Iris pigment epithelial cell (primary cell): ENCODE data around the gene OR1Q1.
"Not testable (repeated sequence)": the region's sequence is repeated elsewhere in the genome, so short reads cannot be mapped to it uniquely, and the experiment has no call there.

Experiments
- DNase-seq: peaks from one replicate; pipeline ENCODE4 v3.0.0-alpha.2; 2011; ENCODE audit warnings: low read depth

Gene OR1Q1, protein sequence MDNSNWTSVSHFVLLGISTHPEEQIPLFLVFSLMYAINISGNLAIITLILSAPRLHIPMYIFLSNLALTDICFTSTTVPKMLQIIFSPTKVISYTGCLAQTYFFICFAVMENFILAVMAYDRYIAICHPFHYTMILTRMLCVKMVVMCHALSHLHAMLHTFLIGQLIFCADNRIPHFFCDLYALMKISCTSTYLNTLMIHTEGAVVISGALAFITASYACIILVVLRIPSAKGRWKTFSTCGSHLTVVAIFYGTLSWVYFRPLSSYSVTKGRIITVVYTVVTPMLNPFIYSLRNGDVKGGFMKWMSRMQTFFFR

DNA sequence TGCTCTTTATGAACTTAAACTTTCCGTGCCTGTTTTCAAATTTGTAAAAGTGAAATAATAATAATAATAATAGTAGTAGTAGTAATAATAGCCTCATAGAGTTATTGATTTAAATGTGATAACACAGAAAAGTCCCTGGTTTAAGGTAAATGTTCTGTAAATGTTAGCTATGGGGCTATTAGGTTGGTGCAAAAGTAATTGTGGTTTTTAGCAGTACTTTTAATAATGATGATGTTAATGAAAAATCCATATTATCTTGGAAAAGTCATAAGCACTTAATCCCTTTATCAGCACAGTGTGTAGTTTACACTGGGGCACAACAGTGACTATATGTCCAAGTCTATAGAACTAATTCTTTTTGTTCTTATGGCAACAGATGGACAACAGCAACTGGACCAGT is at the start of gene OR1Q1:
Gene OR1Q1 (plus strand): TSS at position 377 of the 400 bp plus-strand sequence. CDS start 0 bp downstream, at position 377.
- DNase-seq: no peak

- DNase-seq: no peak
These were observed 46.6 kb upstream of the OR1Q1 start for GRCh38 chr9:122567901-122568300.

GRCh38 chr9:122572456-122572855 is 42.1 kb upstream of the OR1Q1 start:
- no peak for DNase-seq

- DNase-seq: no peak
These were observed 34.7 kb upstream of the OR1Q1 start for GRCh38 chr9:122579874-122580273.

DNA sequence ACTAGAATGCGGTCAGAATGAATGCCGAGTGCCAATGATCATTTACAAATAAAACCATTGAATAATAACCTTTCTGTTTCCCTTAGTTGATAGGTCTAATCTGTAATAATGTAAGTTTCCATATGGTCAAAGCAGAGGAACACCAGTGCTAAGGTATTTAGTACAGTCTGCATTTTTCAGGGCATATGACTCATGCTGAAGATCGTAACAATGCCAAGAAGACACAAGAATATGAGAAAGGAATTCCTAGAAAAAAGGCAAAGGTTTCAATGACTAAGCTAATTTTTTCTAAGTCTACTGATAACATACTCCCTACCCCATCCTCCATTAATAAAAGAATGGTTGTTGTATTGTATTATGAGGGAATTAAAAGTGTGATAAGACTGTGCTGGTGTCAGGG is 34.2 kb upstream of the OR1Q1 start:
- peak; percentile 77 for DNase-seq

DNA sequence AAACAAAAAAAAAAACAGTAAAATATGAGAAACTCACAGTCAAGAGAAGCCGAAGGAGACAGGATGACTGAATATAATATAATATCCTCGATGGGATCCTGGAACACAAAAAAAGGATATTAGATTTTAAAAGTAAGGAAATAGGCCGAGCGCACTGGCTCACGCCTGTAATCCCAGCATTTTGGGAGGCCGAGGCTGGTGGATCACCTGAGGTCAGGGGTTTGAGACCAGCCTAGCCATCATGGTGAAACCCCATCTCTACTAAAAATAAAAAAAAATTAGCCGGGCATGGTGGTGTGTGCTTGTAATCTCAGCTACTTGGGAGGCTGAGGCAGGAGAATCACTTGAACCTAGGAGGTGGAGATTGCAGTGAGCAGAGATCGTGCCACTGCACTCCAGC is 31.3 kb upstream of the OR1Q1 start, which contains the start of gene OR1L8:
Gene OR1L8 (minus strand): TSS at position 101 of the 400 bp plus-strand sequence. CDS start 14,907 bp downstream, outside the sequence.
- not testable (repeated sequence) for DNase-seq

GRCh38 chr9:122605691-122606090 is 8.8 kb upstream of the OR1Q1 start:
- DNase-seq: no peak

DNA sequence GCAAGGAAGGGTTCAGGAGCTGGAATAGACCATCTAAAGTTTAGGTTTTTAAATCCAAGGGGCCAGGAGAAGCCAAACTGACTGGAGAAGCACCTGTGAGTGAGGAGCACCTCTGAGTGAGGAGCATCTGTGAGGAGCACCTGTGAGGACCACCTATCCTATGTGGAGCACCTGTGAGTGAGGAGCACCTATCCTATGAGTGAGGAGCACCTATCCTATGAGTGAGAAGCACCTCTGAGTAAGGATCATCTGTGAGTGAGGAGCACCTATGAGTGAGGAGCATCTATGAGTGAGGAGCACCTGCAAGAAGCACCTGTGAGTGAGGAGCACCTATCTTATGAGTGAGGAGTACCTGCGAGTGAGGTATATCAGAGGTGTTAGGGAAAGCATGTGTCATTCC is 8.0 kb upstream of the OR1Q1 start:
- DNase-seq: no peak

DNA sequence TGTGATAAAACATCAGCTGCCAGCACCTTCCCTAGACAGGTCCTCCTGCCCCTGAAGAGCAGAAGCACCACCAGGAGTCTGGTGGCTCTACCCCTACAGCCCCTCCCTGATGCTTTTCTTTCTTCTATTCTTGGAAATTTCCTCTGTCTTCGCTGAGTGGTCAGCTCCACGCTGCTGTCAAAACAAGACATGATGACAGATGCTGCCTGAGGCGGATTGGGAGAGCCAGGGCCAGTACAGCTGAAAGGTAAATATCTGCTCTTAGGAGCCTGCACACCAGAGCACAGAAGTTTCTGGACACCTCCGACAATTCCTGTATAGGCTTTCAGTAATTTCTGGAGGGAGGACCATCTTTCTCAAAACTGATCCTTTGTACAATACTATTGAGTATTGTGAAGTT is 4.7 kb upstream of the OR1Q1 start:
- no peak for DNase-seq

DNA sequence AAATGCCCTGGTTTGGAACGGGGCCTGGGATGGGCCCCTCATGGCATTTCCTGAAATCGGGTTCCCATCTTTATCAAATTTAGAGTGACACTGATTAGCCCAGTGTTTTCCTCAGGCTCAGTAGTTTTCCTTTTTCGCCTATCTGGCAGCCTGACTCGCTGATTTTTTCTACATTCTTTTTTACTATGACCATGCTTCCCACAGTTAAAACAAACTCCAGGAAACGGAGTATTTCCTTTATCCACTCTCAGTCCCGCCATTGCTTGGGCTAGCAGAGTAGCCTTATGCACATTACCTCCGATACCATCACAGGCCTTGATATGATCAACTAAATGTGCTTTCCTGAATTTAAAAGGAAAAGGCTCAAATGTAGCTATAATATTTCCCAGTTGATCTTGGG is 5.5 kb downstream of the OR1Q1 start:
- no peak for DNase-seq

DNA sequence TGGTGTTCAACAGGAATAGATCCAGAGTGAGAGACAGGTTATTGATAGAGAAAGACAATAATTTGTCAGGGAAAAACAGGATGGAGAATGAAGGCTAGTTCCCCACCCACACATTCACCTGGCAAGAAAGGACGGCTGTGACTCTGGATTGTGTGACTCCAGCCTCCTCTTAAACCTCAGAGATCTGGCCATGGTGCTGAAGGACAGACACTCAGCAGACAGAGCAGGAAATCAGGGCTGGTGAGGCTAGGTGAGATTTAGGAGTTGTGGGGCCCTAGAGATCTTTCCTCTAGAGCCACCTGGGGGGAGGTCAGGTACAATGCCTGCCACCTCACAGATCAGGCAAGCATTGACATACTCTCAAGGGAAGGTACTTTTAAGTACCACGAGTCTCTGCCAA is 27.7 kb downstream of the OR1Q1 start:
- DNase-seq: peak; percentile 4

GRCh38 chr9:122656378-122656777 is 41.8 kb downstream of the OR1Q1 start:
- DNase-seq: no peak

GRCh38 chr9:122657527-122657926 is 43.0 kb downstream of the OR1Q1 start, which contains the start of gene OR1B1:
Gene OR1B1, minus strand, starts transcription at chr9:122657627.
- no peak for DNase-seq

GRCh38 chr9:122661416-122661815 is 46.9 kb downstream of the OR1Q1 start, which contains the start of gene OR1L1:
Gene OR1L1, plus strand, starts transcription at chr9:122661716. Its CDS starts 0 bp downstream, at chr9:122661716.
- no peak for DNase-seq
